Endothelial cell of umbilical vein (primary cell): ENCODE data around the gene DCDC1. TPM values are rescaled to one million over a fixed set of nuclear protein-coding genes. Genes with fewer than 3 reads are reported as not detected.

ENCODE experiments used
- BruUV-seq: library from RNA; stranded (reverse); fragments of 400-500 nt; replicated peaks from 2 replicates; lab custom pipeline; 2021; lab: Mats Ljungman, UMichigan
- CTCF ChIA-PET: fragments of 300-600, 350-600 bp; sonication (Branson Sonifier 250); formaldehyde crosslinking; loops from one replicate; lab custom pipeline; 2021; ENCODE audit warnings: antibody characterized with exemption, inconsistent platforms; lab: Charles Lee
- POLR2A ChIA-PET: fragments of 300-600, 350-600 bp; sonication (Branson Sonifier 250); formaldehyde crosslinking; loops from one replicate; lab custom pipeline; 2021; ENCODE audit warnings: antibody characterized with exemption, inconsistent platforms; lab: Charles Lee
- DNase-seq: peaks from one replicate; pipeline ENCODE4 v3.0.0-alpha.2; 2011; ENCODE audit warnings: low read depth, low spot score
- FAIRE-seq: peaks from 2 replicates; lab custom pipeline; 2011; peaks lifted over from hg19 to GRCh38; lab: Jason Lieb, UNC
- H2AFZ ChIP-seq: 2 replicates; pipeline ENCODE4 v1.6.0; 2012; ENCODE audit warnings: low read depth, low read length, control low read depth, inconsistent platforms
- H3K27ac ChIP-seq: 2 replicates; pipeline ENCODE4 v1.5.1; 2011; ENCODE audit warnings: low read depth, mild to moderate bottlenecking, control low read depth, low read length, moderate library complexity; ENCODE audit not compliant: insufficient read depth
- H3K27me3 ChIP-seq, 2 experiments: 2 replicates each; pipeline versions ENCODE4 v1.6.0 to v1.6.1; 2011; ENCODE audit warnings: low read length in 2 of 2, mixed read lengths in 1 of 2; ENCODE audit not compliant: control insufficient read depth in 2 of 2, insufficient read depth in 2 of 2
- H3K36me3 ChIP-seq, 2 experiments: 2 replicates in 1 of 2; 3 replicates in 1 of 2; pipeline ENCODE4 v1.5.1; 2011; ENCODE audit warnings: low read length in 2 of 2, mild to moderate bottlenecking in 1 of 2, moderate library complexity in 1 of 2; ENCODE audit not compliant: control insufficient read depth in 2 of 2, insufficient read depth in 2 of 2; ENCODE audit errors: extremely low read depth in 1 of 2
- H3K4me1 ChIP-seq: 3 replicates; pipeline ENCODE4 v1.5.1; 2011; ENCODE audit warnings: mild to moderate bottlenecking, low read length; ENCODE audit not compliant: control insufficient read depth, insufficient read depth; ENCODE audit errors: extremely low read depth
- H3K4me2 ChIP-seq: 2 replicates; pipeline ENCODE4 v1.6.1; 2011; ENCODE audit warnings: low read length, control low read depth, mixed read lengths; ENCODE audit not compliant: insufficient read depth
- H3K4me3 ChIP-seq, 3 experiments: fragments of 200-600 bp in 1 of 3; sonication (generic), shearing (Covaris generic) in 1 of 3; replicated peaks in 1 of 3; 2 replicates each; pipeline ENCODE4 v1.5.1; 2011 to 2016; ENCODE audit warnings: control low read depth in 3 of 3, low read length in 3 of 3, mild to moderate bottlenecking in 2 of 3, inconsistent platforms in 1 of 3, low read depth in 1 of 3, moderate library complexity in 1 of 3; ENCODE audit not compliant: insufficient read depth in 1 of 3
- H3K79me2 ChIP-seq: 2 replicates; pipeline ENCODE4 v1.6.0; 2012; ENCODE audit warnings: low read length, inconsistent platforms; ENCODE audit not compliant: control insufficient read depth, insufficient read depth
- H3K9ac ChIP-seq: replicated peaks from 2 replicates; pipeline ENCODE3; 2011; ENCODE audit warnings: low read length, control low read depth; ENCODE audit not compliant: insufficient read depth; ENCODE audit errors: extremely low read depth
- H3K9me1 ChIP-seq: replicated peaks from 3 replicates; pipeline ENCODE4 v1.6.0; 2011; ENCODE audit warnings: mild to moderate bottlenecking, low read length; ENCODE audit not compliant: control insufficient read depth, insufficient read depth; ENCODE audit errors: extremely low read depth
- H3K9me3 ChIP-seq: replicated peaks from 2 replicates; pipeline ENCODE4 v1.5.1; 2012; ENCODE audit warnings: low read length, inconsistent platforms; ENCODE audit not compliant: control insufficient read depth, insufficient read depth
- H4K20me1 ChIP-seq: replicated peaks from 2 replicates; pipeline ENCODE3; 2011; ENCODE audit warnings: mild to moderate bottlenecking, low read length; ENCODE audit not compliant: control insufficient read depth, insufficient read depth; ENCODE audit errors: extremely low read depth
- EZH2 ChIP-seq: IDR thresholded peaks from 2 replicates; pipeline ENCODE4 v1.6.1; 2012; ENCODE audit warnings: borderline replicate concordance, low read depth, mild to moderate bottlenecking, moderate library complexity, low read length, inconsistent platforms; ENCODE audit not compliant: severe bottlenecking
- FOS ChIP-seq: IDR thresholded peaks from 2 replicates; pipeline ENCODE4 v1.6.1; 2011; ENCODE audit warnings: mild to moderate bottlenecking, low read length, moderate library complexity, borderline replicate concordance; ENCODE audit not compliant: insufficient read depth
- GATA2 ChIP-seq: IDR thresholded peaks from 2 replicates; pipeline ENCODE4 v1.7.0; 2011; ENCODE audit warnings: low read depth, mild to moderate bottlenecking, moderate library complexity, mixed read lengths, low read length; ENCODE audit not compliant: insufficient read length, insufficient read depth
- JUN ChIP-seq: IDR thresholded peaks from 2 replicates; pipeline ENCODE4 v1.6.1; 2011; ENCODE audit warnings: borderline replicate concordance, low read depth; ENCODE audit not compliant: insufficient read length, insufficient read depth
- MYC ChIP-seq: IDR thresholded peaks from one replicate; pipeline ENCODE4 v1.6.1; 2011; ENCODE audit warnings: mild to moderate bottlenecking, low read depth, low read length
- POLR2A ChIP-seq: IDR thresholded peaks from 2 replicates; pipeline ENCODE4 v1.6.1; 2012; ENCODE audit warnings: low read depth, mild to moderate bottlenecking, control low read depth, low read length
- POLR2AphosphoS5 ChIP-seq: IDR thresholded peaks from 2 replicates; pipeline ENCODE4 v1.6.1; 2012; ENCODE audit warnings: low read depth, mild to moderate bottlenecking, control low read depth, low read length, moderate library complexity; ENCODE audit not compliant: insufficient read depth
- dilution Hi-C: fragments of 300-500 bp; cut with MboI; formaldehyde crosslinking; loops from one replicate; pipeline ENCODE4 v1.15.0; 2019; ENCODE audit warnings: low sequenced_read_pairs; ENCODE audit not compliant: extremely low pct_ligation_motif_present
- intact Hi-C: fragments of 100-400 bp; cut with micrococcal nuclease; formaldehyde crosslinking; loops from one replicate; pipeline ENCODE4 v1.10.0; 2022
- polyA plus RNA-seq, 4 experiments: library from polyadenylated mRNA; depleted of rRNA in 3 of 4; stranded (reverse) in 3 of 4; unstranded in 1 of 4; fragments of >200 nt; gene quantifications; 2 replicates each; pipeline versions ENCODE4 v1.2.1 to v1.2.3, GENCODE V29; 2011 to 2012; ENCODE audit warnings: missing spikeins in 1 of 4
- total RNA-seq: library from RNA; stranded (reverse); gene quantifications from 2 replicates; pipeline ENCODE4 v1.2.3, GENCODE V29; 2021
- TF ChIP-seq, protein P1 (sequence below), 2 donors: IDR thresholded peaks; 1 replicate in 1 of 2; 2 replicates in 1 of 2; pipeline ENCODE4 v1.5.1; 2011; ENCODE audit warnings: low read length in 2 of 2, mild to moderate bottlenecking in 2 of 2, moderate library complexity in 2 of 2, control low read depth in 1 of 2, inconsistent platforms in 1 of 2, low read depth in 1 of 2; ENCODE audit not compliant: insufficient read depth in 1 of 2; ENCODE audit errors: extremely low read depth in 1 of 2
- TF ChIP-seq, protein P2 (sequence below): IDR thresholded peaks from 2 replicates; pipeline ENCODE4 v1.6.1; 2011; ENCODE audit not compliant: insufficient read depth, insufficient read length

The DCDC1 gene
- total and polyA plus RNA-seq, 2 donors (not counting 3 experiments of a cell fraction or from before 2014, with no cell fraction given): 0.04 TPM; not detected in 1

DNA sequence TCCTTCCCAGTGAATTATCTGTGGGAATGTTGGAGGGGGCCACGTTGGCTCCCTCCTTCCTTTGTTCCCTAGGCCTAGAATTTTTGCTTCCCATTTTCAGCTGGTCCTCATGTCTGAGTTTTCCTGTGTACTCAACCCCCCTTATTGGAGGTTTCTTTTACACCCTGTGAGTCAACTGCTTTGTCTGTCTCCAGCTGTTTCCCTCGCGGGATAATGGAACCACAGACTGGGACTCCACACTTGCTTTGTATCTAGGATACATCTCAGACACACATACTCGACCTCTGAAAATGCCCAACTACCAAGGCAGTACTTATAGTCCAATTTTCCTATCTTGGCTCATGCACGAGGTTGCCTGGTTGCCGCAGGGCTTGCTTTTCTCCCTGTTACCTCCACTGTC is 430.7 kb downstream of the DCDC1 start:
- FAIRE-seq: no peak
- CTCF ChIA-PET: no interaction called here

DNA sequence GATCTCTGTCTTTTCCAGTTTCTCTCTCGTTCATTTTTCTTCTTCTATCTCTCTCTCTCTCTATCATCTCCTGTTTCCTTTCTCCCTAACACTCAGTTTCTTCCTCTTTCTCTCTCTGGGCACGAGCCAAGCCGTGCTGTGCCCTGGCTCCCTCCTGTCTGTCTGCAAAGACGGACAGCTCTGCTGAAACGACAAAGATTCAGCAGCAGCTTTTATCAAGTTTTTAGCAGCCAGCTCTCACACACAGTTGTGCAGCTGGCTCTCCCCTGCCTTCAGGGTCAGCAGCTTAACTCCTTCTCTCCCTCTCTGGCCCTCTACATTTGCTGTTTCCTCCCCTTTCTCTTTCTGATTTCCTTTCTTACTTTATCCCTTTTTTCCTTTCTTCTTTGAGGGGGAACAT is 431.4 kb downstream of the DCDC1 start:
- Histone ChIP-seq H3K27ac (no peak overlapping the region), H3K79me2 (no peaks in the 10 kb centered on the region), H3K9me3 (peaks cover 3% of the 10 kb centered on the region), H3K4me3 (no peak overlapping the region), H3K36me3 (no peaks in the 10 kb centered on the region), H3K9ac (no peak overlapping the region), H4K20me1 (no peaks in the 10 kb centered on the region), H3K27me3 (no peaks in the 10 kb centered on the region), H3K4me2 (no peak overlapping the region), H2AFZ (no peak overlapping the region), H3K4me1 (no peaks in the 10 kb centered on the region), H3K9me1 (no peaks in the 10 kb centered on the region)
- FAIRE-seq (no peak), DNase-seq (no peak)
- no TSS peak for BruUV-seq
- ChIA-PET POLR2A (no interaction called here), CTCF (no interaction called here)
- TF ChIP-seq EZH2: no peak
- no peak for TF ChIP-seq POLR2A
- TF ChIP-seq FOS: no peak
- no peak for TF ChIP-seq MYC
- TF ChIP-seq, protein P1, sequence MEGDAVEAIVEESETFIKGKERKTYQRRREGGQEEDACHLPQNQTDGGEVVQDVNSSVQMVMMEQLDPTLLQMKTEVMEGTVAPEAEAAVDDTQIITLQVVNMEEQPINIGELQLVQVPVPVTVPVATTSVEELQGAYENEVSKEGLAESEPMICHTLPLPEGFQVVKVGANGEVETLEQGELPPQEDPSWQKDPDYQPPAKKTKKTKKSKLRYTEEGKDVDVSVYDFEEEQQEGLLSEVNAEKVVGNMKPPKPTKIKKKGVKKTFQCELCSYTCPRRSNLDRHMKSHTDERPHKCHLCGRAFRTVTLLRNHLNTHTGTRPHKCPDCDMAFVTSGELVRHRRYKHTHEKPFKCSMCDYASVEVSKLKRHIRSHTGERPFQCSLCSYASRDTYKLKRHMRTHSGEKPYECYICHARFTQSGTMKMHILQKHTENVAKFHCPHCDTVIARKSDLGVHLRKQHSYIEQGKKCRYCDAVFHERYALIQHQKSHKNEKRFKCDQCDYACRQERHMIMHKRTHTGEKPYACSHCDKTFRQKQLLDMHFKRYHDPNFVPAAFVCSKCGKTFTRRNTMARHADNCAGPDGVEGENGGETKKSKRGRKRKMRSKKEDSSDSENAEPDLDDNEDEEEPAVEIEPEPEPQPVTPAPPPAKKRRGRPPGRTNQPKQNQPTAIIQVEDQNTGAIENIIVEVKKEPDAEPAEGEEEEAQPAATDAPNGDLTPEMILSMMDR (IDR thresholded peaks at IDR 0.05; ENCODE audit: extremely low read depth in 1 of 2, insufficient read depth in 1 of 2, low read depth in 1 of 2, low read length in 2 of 2): no peak
- no peak for TF ChIP-seq JUN
- TF ChIP-seq, protein P2, sequence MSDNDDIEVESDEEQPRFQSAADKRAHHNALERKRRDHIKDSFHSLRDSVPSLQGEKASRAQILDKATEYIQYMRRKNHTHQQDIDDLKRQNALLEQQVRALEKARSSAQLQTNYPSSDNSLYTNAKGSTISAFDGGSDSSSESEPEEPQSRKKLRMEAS: no peak
- no peak for TF ChIP-seq POLR2AphosphoS5
- TF ChIP-seq GATA2: no peak
- intact Hi-C loops: no loop called here
- dilution Hi-C loops: no loop called here

More for the DNA sequence above, 430.7 kb downstream of the DCDC1 start:
- H3K79me2 ChIP-seq: no peaks in the 10 kb centered on the region
- no peak overlapping the region for H3K9ac ChIP-seq
- H3K27me3 ChIP-seq: no peaks in the 10 kb centered on the region
- H3K4me3 ChIP-seq: no peak overlapping the region
- peaks cover 3% of the 10 kb centered on the region for H3K9me3 ChIP-seq
- no peak overlapping the region for H2AFZ ChIP-seq
- dilution Hi-C loops: no loop called here
- H3K27ac ChIP-seq: no peak overlapping the region
- DNase-seq: no peak
- H3K4me1 ChIP-seq: no peaks in the 10 kb centered on the region
- no peak overlapping the region for H3K4me2 ChIP-seq
- POLR2A ChIA-PET: no interaction called here
- BruUV-seq: no TSS peak
- intact Hi-C loops: no loop called here
- H4K20me1 ChIP-seq: no peaks in the 10 kb centered on the region
- TF ChIP-seq, protein P2: no peak
- TF ChIP-seq EZH2 (no peak), JUN (no peak), POLR2AphosphoS5 (no peak), POLR2A (no peak), FOS (no peak), GATA2 (no peak), MYC (no peak)
- no peaks in the 10 kb centered on the region for H3K36me3 ChIP-seq
- H3K9me1 ChIP-seq: no peaks in the 10 kb centered on the region
